Keratinocyte (primary cell): ENCODE data around the gene FAM20B. TPM values are rescaled to one million over a fixed set of nuclear protein-coding genes. Genes with fewer than 3 reads are reported as not detected.

ENCODE experiments used
- DNase-seq: peaks from one replicate; pipeline ENCODE4 v3.0.0-alpha.2; 2011; ENCODE audit warnings: low read depth, missing footprints, low spot score
- FAIRE-seq: peaks from 2 replicates; lab custom pipeline; 2011; peaks lifted over from hg19 to GRCh38; lab: Jason Lieb, UNC
- H2AFZ ChIP-seq: 2 replicates; pipeline ENCODE4 v1.6.0; 2012; ENCODE audit warnings: low read length, control low read depth, inconsistent platforms; ENCODE audit not compliant: control insufficient read depth
- H3K27ac ChIP-seq: 2 replicates; pipeline ENCODE4 v1.5.1; 2011; ENCODE audit warnings: low read length; ENCODE audit not compliant: control insufficient read depth, insufficient read depth
- H3K27me3 ChIP-seq: 3 replicates; pipeline ENCODE4 v1.6.0; 2011; ENCODE audit warnings: low read length; ENCODE audit not compliant: control insufficient read depth, insufficient read depth; ENCODE audit errors: extremely low read depth
- H3K36me3 ChIP-seq, 2 experiments: 2 replicates in 1 of 2; 3 replicates in 1 of 2; pipeline ENCODE4 v1.5.1; 2011; ENCODE audit warnings: low read length in 2 of 2, mild to moderate bottlenecking in 1 of 2; ENCODE audit not compliant: control insufficient read depth in 2 of 2, insufficient read depth in 2 of 2; ENCODE audit errors: extremely low read depth in 1 of 2
- H3K4me1 ChIP-seq: 3 replicates; pipeline ENCODE4 v1.5.1; 2011; ENCODE audit warnings: low read length; ENCODE audit not compliant: control insufficient read depth, insufficient read depth; ENCODE audit errors: extremely low read depth
- H3K4me2 ChIP-seq: 3 replicates; pipeline ENCODE4 v1.6.0; 2011; ENCODE audit warnings: low read depth, low read length; ENCODE audit not compliant: control insufficient read depth, insufficient read depth; ENCODE audit errors: extremely low read depth
- H3K4me3 ChIP-seq, 3 experiments: fragments of 200-600 bp in 1 of 3; sonication (generic) in 1 of 3; 2 replicates in 2 of 3; 3 replicates in 1 of 3; pipeline ENCODE4 v1.5.1; 2011 to 2016; ENCODE audit warnings: low read length in 3 of 3, mild to moderate bottlenecking in 3 of 3, control low read depth in 2 of 3, inconsistent platforms in 1 of 3, low read depth in 1 of 3, mixed read lengths in 1 of 3, mixed run types in 1 of 3, moderate library complexity in 1 of 3; ENCODE audit not compliant: control insufficient read depth in 2 of 3, insufficient read depth in 2 of 3; ENCODE audit errors: extremely low read depth in 1 of 3
- H3K79me2 ChIP-seq: 2 replicates; pipeline ENCODE4 v1.6.0; 2012; ENCODE audit warnings: low read length; ENCODE audit not compliant: control insufficient read depth, insufficient read depth
- H3K9ac ChIP-seq: 3 replicates; pipeline ENCODE4 v1.6.0; 2011; ENCODE audit warnings: low read length; ENCODE audit not compliant: control insufficient read depth, insufficient read depth; ENCODE audit errors: extremely low read depth
- H3K9me1 ChIP-seq: 3 replicates; pipeline ENCODE4 v1.6.0; 2011; ENCODE audit warnings: low read length; ENCODE audit not compliant: control insufficient read depth, insufficient read depth; ENCODE audit errors: extremely low read depth
- H3K9me3 ChIP-seq: 2 replicates; pipeline ENCODE4 v1.5.1; 2012; ENCODE audit warnings: low read depth, low read length; ENCODE audit not compliant: control insufficient read depth
- H4K20me1 ChIP-seq: 3 replicates; pipeline ENCODE4 v1.6.0; 2011; ENCODE audit warnings: low read length; ENCODE audit not compliant: control insufficient read depth, insufficient read depth; ENCODE audit errors: extremely low read depth
- CTCF ChIP-seq, 3 experiments: IDR thresholded peaks in 1 of 3; conservative IDR thresholded peaks in 1 of 3; optimal IDR thresholded peaks in 1 of 3; 2 replicates in 2 of 3; 3 replicates in 1 of 3; pipeline versions ENCODE3 to v1.5.1; 2011; ENCODE audit warnings: low read length in 3 of 3, mild to moderate bottlenecking in 3 of 3, moderate library complexity in 2 of 3, control low read depth in 1 of 3, inconsistent platforms in 1 of 3; ENCODE audit not compliant: insufficient read depth in 2 of 3; ENCODE audit errors: extremely low read depth in 1 of 3
- EZH2 ChIP-seq: IDR thresholded peaks from one replicate; pipeline ENCODE4 v1.6.1; 2012; ENCODE audit warnings: inconsistent platforms, mild to moderate bottlenecking, low read length, moderate library complexity
- dilution Hi-C: fragments of 300-500 bp; cut with MboI; formaldehyde crosslinking; loops from one replicate; pipeline ENCODE4 v1.7.0; 2020; ENCODE audit warnings: low sequenced_read_pairs; ENCODE audit not compliant: extremely low pct_ligation_motif_present
- polyA plus RNA-seq, 5 experiments: library from polyadenylated mRNA; depleted of rRNA in 3 of 5; stranded (reverse) in 3 of 5; stranded (forward) in 1 of 5; unstranded in 1 of 5; fragments of >200 nt; gene quantifications; 1 replicate in 1 of 5; 2 replicates in 3 of 5; 3 replicates in 1 of 5; pipeline versions ENCODE4 v1.2.1 to v1.2.3, GENCODE V29; 2011 to 2012; ENCODE audit warnings: missing spikeins in 2 of 5, low read depth in 1 of 5, low replicate concordance in 1 of 5

FAM20B gene
- polyA plus RNA-seq, 1 donor (not counting 4 experiments of a cell fraction or from before 2014, with no cell fraction given): 20.1 TPM

DNA sequence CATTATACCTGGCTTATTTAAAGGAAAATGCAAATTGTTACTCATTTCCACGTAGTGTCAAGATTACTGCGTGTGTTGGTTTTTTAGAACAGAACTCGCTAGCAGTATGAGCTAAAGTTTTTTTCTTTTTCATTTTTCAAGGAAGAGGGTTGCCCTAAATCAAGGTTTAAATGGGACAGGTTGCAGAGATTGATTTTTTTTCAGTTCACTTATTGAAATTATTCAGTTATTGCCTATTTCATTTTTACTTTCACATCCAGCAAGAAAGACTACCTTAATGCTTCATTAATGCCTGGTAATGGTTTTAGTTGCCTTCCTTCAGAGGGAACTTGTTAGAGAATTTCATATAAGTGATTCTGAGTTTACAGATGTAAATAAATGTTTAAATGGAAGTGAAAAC is 5.6 kb downstream of the FAM20B start:
- Histone ChIP-seq H3K36me3 (no peaks in the 10 kb centered on the region), H3K4me3 (no peak overlapping the region), H3K4me1 (peaks cover 32% of the 10 kb centered on the region), H2AFZ (no peak overlapping the region), H3K27ac (no peak overlapping the region), H3K79me2 (peaks cover 79% of the 10 kb centered on the region), H4K20me1 (peaks cover 2% of the 10 kb centered on the region), H3K9me1 (no peaks in the 10 kb centered on the region), H3K4me2 (no peak overlapping the region), H3K9ac (no peak overlapping the region), H3K27me3 (no peaks in the 10 kb centered on the region), H3K9me3 (no peaks in the 10 kb centered on the region)
- dilution Hi-C loops: no loop called here
- no peak for FAIRE-seq
- DNase-seq: no peak
- no peak for TF ChIP-seq EZH2
- no peak for TF ChIP-seq CTCF (optimal IDR thresholded peaks at IDR 0.05 in 1 of 3, IDR thresholded peaks at IDR 0.05 in 1 of 3, conservative IDR thresholded peaks at IDR 0.05 in 1 of 3; ENCODE audit: extremely low read depth in 1 of 3, insufficient read depth in 2 of 3, low read length in 3 of 3)

GRCh38 chr1:179031855-179032513 is 6.3 kb downstream of the FAM20B start:
- H3K9ac ChIP-seq: no peak overlapping the region
- peaks cover 2% of the 10 kb centered on the region for H4K20me1 ChIP-seq
- no peak overlapping the region for H2AFZ ChIP-seq
- peaks cover 81% of the 10 kb centered on the region for H3K79me2 ChIP-seq
- peaks cover 39% of the 10 kb centered on the region for H3K4me1 ChIP-seq
- FAIRE-seq (no peak), DNase-seq (no peak)
- H3K4me2 ChIP-seq: peak overlapping the region; percentile 67
- no peaks in the 10 kb centered on the region for H3K9me3 ChIP-seq
- no peak overlapping the region for H3K27ac ChIP-seq
- no peak overlapping the region for H3K4me3 ChIP-seq
- no peaks in the 10 kb centered on the region for H3K27me3 ChIP-seq
- no peaks in the 10 kb centered on the region for H3K36me3 ChIP-seq
- no peaks in the 10 kb centered on the region for H3K9me1 ChIP-seq
- TF ChIP-seq EZH2 (no peak), CTCF (optimal IDR thresholded peaks at IDR 0.05 in 1 of 3, IDR thresholded peaks at IDR 0.05 in 1 of 3, conservative IDR thresholded peaks at IDR 0.05 in 1 of 3; ENCODE audit: extremely low read depth in 1 of 3, insufficient read depth in 2 of 3, low read length in 3 of 3) (no peak)
- dilution Hi-C loops: no loop called here
